HepG2 (cell line): ENCODE results near the gene CTF1. TPM values are rescaled to one million over a fixed set of nuclear protein-coding genes. Genes with fewer than 3 reads are reported as not detected.

Source experiments
- ATAC-seq: fragments of 200-7000 bp; cut with Tn5 transposase; 3 replicates; pipeline ENCODE4 v1.9.1; 2020; ENCODE audit warnings: mild to moderate bottlenecking, moderate library complexity
- BruUV-seq: library from RNA; stranded (reverse); fragments of 400-500 nt; replicated peaks from 2 replicates; lab custom pipeline; 2021; lab: Mats Ljungman, UMichigan
- CTCF ChIA-PET: fragments of 300-600 bp; formaldehyde crosslinking; extraction: SDS; loops from one replicate; lab custom pipeline; 2021; ENCODE audit warnings: low total read pairs, inconsistent platforms, low intra/inter-chr PET ratio; lab: Yijun Ruan, JAX
- POLR2A ChIA-PET: fragments of 350-600 bp; sonication (Branson Sonifier 250); formaldehyde crosslinking; loops from one replicate; lab custom pipeline; 2020; ENCODE audit warnings: antibody characterized with exemption, inconsistent platforms; lab: Yijun Ruan, JAX
- DNase-seq: peaks from one replicate; pipeline ENCODE4 v3.0.0-alpha.2; 2015; ENCODE audit warnings: low spot score
- FAIRE-seq: peaks from 3 replicates; lab custom pipeline; 2011; peaks lifted over from hg19 to GRCh38; lab: Jason Lieb, UNC
- H2AFZ ChIP-seq: one replicate; pipeline ENCODE4 v1.6.1; 2011; ENCODE audit warnings: low read length, inconsistent platforms
- H3K27ac ChIP-seq: fragments of 300-600 bp; 3 replicates; pipeline ENCODE4 v1.8.0; 2011; ENCODE audit warnings: mixed run types, mild to moderate bottlenecking, mixed read lengths, low read length, inconsistent platforms; ENCODE audit not compliant: insufficient read depth; ENCODE audit errors: extremely low read length
- H3K27me3 ChIP-seq, 2 experiments: fragments of 200-600 bp in 1 of 2; 2 replicates in 1 of 2; 3 replicates in 1 of 2; pipeline versions ENCODE4 v1.6.0 to v1.8.0; 2011; ENCODE audit warnings: low read length in 2 of 2, mild to moderate bottlenecking in 2 of 2, moderate library complexity in 2 of 2, inconsistent platforms in 1 of 2; ENCODE audit not compliant: insufficient read depth in 2 of 2, control insufficient read depth in 1 of 2
- H3K36me3 ChIP-seq, 2 experiments: fragments of 200-600 bp in 1 of 2; replicated peaks in 1 of 2; 2 replicates in 1 of 2; 3 replicates in 1 of 2; pipeline versions ENCODE4 v1.5.1 to v1.8.0; 2011; ENCODE audit warnings: low read length in 2 of 2, inconsistent platforms in 1 of 2; ENCODE audit not compliant: insufficient read depth in 2 of 2, control insufficient read depth in 1 of 2
- H3K4me1 ChIP-seq: 2 replicates; pipeline ENCODE4 v1.5.1; 2012; ENCODE audit warnings: low read length, inconsistent platforms; ENCODE audit not compliant: insufficient read depth
- H3K4me2 ChIP-seq: 2 replicates; pipeline ENCODE4 v1.6.0; 2011; ENCODE audit warnings: low read depth, low read length, inconsistent platforms
- H3K4me3 ChIP-seq, 3 experiments: fragments of 200-600 bp in 1 of 3; sonication (generic), shearing (Covaris generic) in 1 of 3; replicated peaks in 1 of 3; 2 replicates each; pipeline ENCODE4 v1.5.1; 2011 to 2016; ENCODE audit warnings: low read length in 3 of 3, inconsistent platforms in 2 of 3, low read depth in 2 of 3, mild to moderate bottlenecking in 2 of 3, control low read depth in 1 of 3, mixed read lengths in 1 of 3; ENCODE audit not compliant: insufficient read depth in 1 of 3
- H3K79me2 ChIP-seq: one replicate; pipeline ENCODE4 v1.6.1; 2011; ENCODE audit warnings: low read length, inconsistent platforms; ENCODE audit not compliant: insufficient read depth
- H3K9ac ChIP-seq: 2 replicates; pipeline ENCODE4 v1.6.0; 2011; ENCODE audit warnings: mild to moderate bottlenecking, low read depth, low read length, inconsistent platforms; ENCODE audit not compliant: insufficient read depth
- H3K9me3 ChIP-seq: 2 replicates; pipeline ENCODE4 v1.5.1; 2012; ENCODE audit warnings: mild to moderate bottlenecking, low read length
- H4K20me1 ChIP-seq: 2 replicates; pipeline ENCODE4 v1.6.0; 2011; ENCODE audit warnings: inconsistent platforms, mild to moderate bottlenecking, low read length, moderate library complexity; ENCODE audit not compliant: insufficient read depth
- CREBL2 ChIP-seq: sonication (generic); formaldehyde crosslinking; IDR thresholded peaks from 2 replicates; pipeline ENCODE4 v1.8.1; 2023; ENCODE audit warnings: missing genetic modification reagents, mild to moderate bottlenecking, borderline replicate concordance
- DPF2 ChIP-seq: sonication (generic); formaldehyde crosslinking; IDR thresholded peaks from 2 replicates; pipeline ENCODE4 v1.4.0; 2020; ENCODE audit warnings: mild to moderate bottlenecking, low read depth, missing genetic modification reagents, borderline replicate concordance
- ETV6 ChIP-seq: sonication (generic); formaldehyde crosslinking; conservative IDR thresholded peaks from 2 replicates; pipeline ENCODE4 v1.4.0; 2020; ENCODE audit warnings: missing genetic modification reagents
- GLI4 ChIP-seq: sonication (generic); formaldehyde crosslinking; IDR thresholded peaks from 2 replicates; pipeline ENCODE4 v1.5.1; 2020; ENCODE audit warnings: missing genetic modification reagents, mild to moderate bottlenecking, moderate library complexity, borderline replicate concordance
- NFKB2 ChIP-seq: sonication (generic); formaldehyde crosslinking; IDR thresholded peaks from 2 replicates; pipeline ENCODE4 v1.4.0; 2020; ENCODE audit warnings: missing genetic modification reagents, borderline replicate concordance
- RFXANK ChIP-seq: IDR thresholded peaks from 2 replicates; pipeline ENCODE4 v1.6.1; 2016
- SETDB1 ChIP-seq: sonication (generic); formaldehyde crosslinking; IDR thresholded peaks from 2 replicates; pipeline ENCODE4 v1.5.1; 2020; ENCODE audit warnings: missing genetic modification reagents, mild to moderate bottlenecking, borderline replicate concordance
- TAF15 ChIP-seq: fragments of 200-400 bp; formaldehyde crosslinking; IDR thresholded peaks from one replicate; pipeline ENCODE4 v1.6.1; 2018; ENCODE audit warnings: mild to moderate bottlenecking, low read depth, low read length; ENCODE audit not compliant: poor library complexity, severe bottlenecking
- ZNF251 ChIP-seq: sonication (generic); formaldehyde crosslinking; IDR thresholded peaks from 2 replicates; pipeline ENCODE4 v1.9.0; 2021; ENCODE audit warnings: mild to moderate bottlenecking, missing genetic modification reagents
- ZNF263 ChIP-seq: sonication (generic); formaldehyde crosslinking; IDR thresholded peaks from 2 replicates; pipeline ENCODE4 v1.4.0; 2020; ENCODE audit warnings: missing genetic modification reagents
- ZNF281 ChIP-seq: sonication (generic); formaldehyde crosslinking; IDR thresholded peaks from 2 replicates; pipeline ENCODE4 v1.4.0; 2020; ENCODE audit warnings: missing genetic modification reagents, borderline replicate concordance
- ZNF329 ChIP-seq: sonication (generic); formaldehyde crosslinking; IDR thresholded peaks from 2 replicates; pipeline ENCODE4 v1.9.0; 2021; ENCODE audit warnings: low read depth, mild to moderate bottlenecking, missing genetic modification reagents
- ZNF446 ChIP-seq: sonication (generic); formaldehyde crosslinking; IDR thresholded peaks from 2 replicates; pipeline ENCODE4 v1.5.0; 2020; ENCODE audit warnings: mild to moderate bottlenecking, missing genetic modification reagents
- ZNF619 ChIP-seq: sonication (generic); formaldehyde crosslinking; IDR thresholded peaks from 2 replicates; pipeline ENCODE4 v1.4.0; 2020; ENCODE audit warnings: mild to moderate bottlenecking, missing genetic modification reagents
- ZNF75D ChIP-seq: sonication (generic); formaldehyde crosslinking; IDR thresholded peaks from 2 replicates; pipeline ENCODE4 v1.8.1; 2023; ENCODE audit warnings: missing genetic modification reagents, mild to moderate bottlenecking, borderline replicate concordance
- ZNF776 ChIP-seq: sonication (generic); formaldehyde crosslinking; IDR thresholded peaks from 2 replicates; pipeline ENCODE4 v1.4.0; 2020; ENCODE audit warnings: mild to moderate bottlenecking, missing genetic modification reagents
- WGBS: methylation state at CpG from one replicate; pipeline ENCODE4 v1.1.6; 2017; ENCODE audit warnings: low lambda C conversion rate; 5-methylcytosine and 5-hydroxymethylcytosine counted together
- in situ Hi-C: cut with HindIII; loops from 2 replicates; pipeline ENCODE4 v1.10.0; 2017; ENCODE audit warnings: low pct_unique_long_range_greater_than_20kb; ENCODE audit not compliant: extremely low pct_ligation_motif_present
- intact Hi-C: fragments of 100-400 bp; cut with micrococcal nuclease; formaldehyde crosslinking; loops from one replicate; pipeline ENCODE4 v1.10.0; 2022; ENCODE audit not compliant: unreplicated experiment
- polyA plus RNA-seq, 8 experiments: library from polyadenylated mRNA; depleted of rRNA in 3 of 8; stranded (reverse) in 7 of 8; unstranded in 1 of 8; fragments of >200 nt; fragmentation: Illumina TruSeq in 4 of 8; extraction: Trizol in 4 of 8; gene quantifications; 2 replicates each; pipeline versions ENCODE4 v1.2.1 to v1.2.3, GENCODE V29; 2011 to 2016; ENCODE audit warnings: low read depth in 4 of 8, missing spikeins in 1 of 8, mixed read lengths in 1 of 8; ENCODE audit not compliant: insufficient read depth in 1 of 8
- total RNA-seq, 5 experiments: library from RNA; depleted of rRNA; stranded (reverse); fragments of >200 nt; fragmentation: Illumina TruSeq; extraction: Trizol; gene quantifications; 2 replicates each; pipeline ENCODE4 v1.2.3, GENCODE V29; 2016; ENCODE audit warnings: low read depth in 1 of 5
- TF ChIP-seq, protein P1 (sequence below): sonication (generic); formaldehyde crosslinking; IDR thresholded peaks from 2 replicates; pipeline ENCODE4 v1.4.0; 2020; ENCODE audit warnings: missing genetic modification reagents
- TF ChIP-seq, protein P2 (sequence below): sonication (generic); formaldehyde crosslinking; IDR thresholded peaks from 2 replicates; pipeline ENCODE4 v1.4.0; 2020; ENCODE audit warnings: missing genetic modification reagents

CTF1 gene
- total and polyA plus RNA-seq, 2 of the 13 experiments (the other 11 are each of a cell fraction or from before 2014, with no cell fraction given) = 0.13 to 1.8 TPM

- TF ChIP-seq GLI4 (no peak), DPF2 (no peak), ZNF251 (no peak), ZNF619 (CRISPR knock-in tag) (no peak), ZNF75D (CRISPR knock-in tag) (no peak), NFKB2 (CRISPR knock-in tag) (peak; percentile 38; the same call in 1 of the 2 replicates), RFXANK (CRISPR knock-in tag) (no peak), CREBL2 (peak; percentile 45; the same call in 1 of the 2 replicates), SETDB1 (CRISPR knock-in tag) (no peak), ETV6 (CRISPR knock-in tag) (peak; percentile 90; the same call in 1 of the 2 replicates)
Observed at GRCh38 chr16:30922960-30923535, 26.6 kb downstream of the CTF1 start (continued).

DNA sequence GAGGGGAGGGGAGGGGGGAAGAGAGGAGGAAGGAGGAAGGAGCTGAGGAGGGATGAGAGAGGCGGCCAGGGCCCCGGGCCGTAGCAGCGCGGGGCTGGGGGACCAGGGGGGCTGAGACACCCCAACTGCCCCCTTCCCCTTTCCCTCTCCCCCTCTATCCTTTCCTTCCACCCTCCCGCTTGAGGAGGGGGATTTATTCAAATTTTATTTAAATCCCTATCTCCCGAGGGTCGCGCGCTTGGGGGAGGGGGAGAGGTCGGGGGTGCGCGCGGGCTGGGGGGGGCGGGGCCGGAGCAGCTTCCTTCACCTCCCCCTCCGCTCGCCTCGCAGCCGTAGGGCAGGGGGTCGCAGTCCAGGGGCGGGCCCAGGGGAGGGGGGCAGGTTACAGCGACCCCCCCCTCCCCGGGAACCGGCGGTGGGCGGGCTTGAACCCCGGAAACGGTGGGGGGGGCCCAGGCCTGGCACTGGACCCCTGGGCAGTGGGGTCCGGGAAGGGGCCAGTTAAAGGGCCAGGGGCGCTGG is 27.2 kb downstream of the CTF1 start, which contains the start of gene FBXL19:
Gene FBXL19, plus strand, starts transcription at position 19 of the 522 bp plus-strand sequence. CDS start 2,183 bp downstream, outside the sequence.
- FAIRE-seq = no peak
- Histone ChIP-seq H3K4me3 (peak within 1 kb of the TSS; percentile 65 to 87 (median 76)), H3K36me3 (peaks cover 0 to 5% of the 10 kb centered on the region in 2 experiments; a peak in 2 of 5 replicates), H3K4me1 (peaks cover 19% of the 10 kb centered on the region), H3K9ac (peak within 1 kb of the TSS; percentile 90), H2AFZ (no peak within 1 kb of the TSS), H3K27ac (peak within 1 kb of the TSS; percentile 87), H3K4me2 (peak within 1 kb of the TSS; percentile 97), H3K27me3 (no peaks in the 10 kb centered on the region; a peak in 1 of 5 replicates), H4K20me1 (no peaks in the 10 kb centered on the region; the same call in 1 of the 2 replicates), H3K79me2 (no peaks in the 10 kb centered on the region), H3K9me3 (no peaks in the 10 kb centered on the region)
- no TSS peak for BruUV-seq
- in situ Hi-C loops (loop anchor here (5.0 kb wide), 1 partner anchor 81 kb away; no protein-coding TSS in a partner anchor), intact Hi-C loops (loop anchor here (10.0 kb wide), 1 partner anchor 229 kb away; the partner anchor contains the start of gene SRCAP)
- ChIA-PET POLR2A (interaction anchor here (0.6 to 1.5 kb wide), 13 partner anchors 9 to 265 kb away, joined by 3 to 7 read pairs (median 3); partner anchors contain the start of genes CTF1, ORAI3 and PHKG2), CTCF (no interaction called here)
- WGBS = under 1% methylated on average over 19 of the region's 31 CpGs
- ATAC-seq = no peak
- no peak for DNase-seq
- no peak for TF ChIP-seq ZNF329 (CRISPR knock-in tag)
- TF ChIP-seq ZNF281 = 0 out of 2 replicates have a peak, but pooled peaks have one; percentile 15
- 0 out of 2 replicates have a peak, but pooled peaks have one; percentile 0 for TF ChIP-seq ZNF446
- TF ChIP-seq, protein P1, sequence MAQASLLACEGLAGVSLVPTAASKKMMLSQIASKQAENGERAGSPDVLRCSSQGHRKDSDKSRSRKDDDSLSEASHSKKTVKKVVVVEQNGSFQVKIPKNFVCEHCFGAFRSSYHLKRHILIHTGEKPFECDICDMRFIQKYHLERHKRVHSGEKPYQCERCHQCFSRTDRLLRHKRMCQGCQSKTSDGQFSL = 0 out of 2 replicates have a peak, but pooled peaks have one; percentile 15
- TF ChIP-seq, protein P2, sequence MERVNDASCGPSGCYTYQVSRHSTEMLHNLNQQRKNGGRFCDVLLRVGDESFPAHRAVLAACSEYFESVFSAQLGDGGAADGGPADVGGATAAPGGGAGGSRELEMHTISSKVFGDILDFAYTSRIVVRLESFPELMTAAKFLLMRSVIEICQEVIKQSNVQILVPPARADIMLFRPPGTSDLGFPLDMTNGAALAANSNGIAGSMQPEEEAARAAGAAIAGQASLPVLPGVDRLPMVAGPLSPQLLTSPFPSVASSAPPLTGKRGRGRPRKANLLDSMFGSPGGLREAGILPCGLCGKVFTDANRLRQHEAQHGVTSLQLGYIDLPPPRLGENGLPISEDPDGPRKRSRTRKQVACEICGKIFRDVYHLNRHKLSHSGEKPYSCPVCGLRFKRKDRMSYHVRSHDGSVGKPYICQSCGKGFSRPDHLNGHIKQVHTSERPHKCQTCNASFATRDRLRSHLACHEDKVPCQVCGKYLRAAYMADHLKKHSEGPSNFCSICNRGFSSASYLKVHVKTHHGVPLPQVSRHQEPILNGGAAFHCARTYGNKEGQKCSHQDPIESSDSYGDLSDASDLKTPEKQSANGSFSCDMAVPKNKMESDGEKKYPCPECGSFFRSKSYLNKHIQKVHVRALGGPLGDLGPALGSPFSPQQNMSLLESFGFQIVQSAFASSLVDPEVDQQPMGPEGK (CRISPR knock-in tag) = peak; percentile 86
- no peak for TF ChIP-seq ZNF776
- TF ChIP-seq TAF15 = peak; percentile 14
- peak; percentile 90 for TF ChIP-seq ZNF263 (CRISPR knock-in tag)
